Measurements from ENCODE around the gene NOXO1. TPM values are rescaled to one million over a fixed set of nuclear protein-coding genes. Genes with fewer than 3 reads are reported as not detected.

Gene NOXO1
- total and polyA plus RNA-seq, 10 of the 15 experiments (the other 5 are each of a cell fraction or from before 2014, with no cell fraction given) = 0.09 to 0.76 (median 0.26) TPM; not detected in 4

GRCh38 chr16:1976951-1977874 lies 4.1 kb downstream of the NOXO1 start (continued):
- TF ChIP-seq ELK1 (IDR thresholded peaks at IDR 0.05; ENCODE audit: low read depth, low read length) (no peak), TCF7 (IDR thresholded peaks at IDR 0.05; ENCODE audit: borderline replicate concordance) (no peak), ASH2L (IDR thresholded peaks at IDR 0.05; ENCODE audit: borderline replicate concordance, low read depth) (no peak), BMI1 (IDR thresholded peaks at IDR 0.05; ENCODE audit: borderline replicate concordance) (no peak), REST (IDR thresholded peaks at IDR 0.05; ENCODE audit: low read depth, low read length) (no peak), EGR1 (IDR thresholded peaks at IDR 0.05; ENCODE audit: borderline replicate concordance in 1 of 2, low read depth in 2 of 2, low read length in 2 of 2) (no peak), RB1 (IDR thresholded peaks at IDR 0.05; ENCODE audit: borderline replicate concordance) (no peak)
- TF ChIP-seq, protein P1, sequence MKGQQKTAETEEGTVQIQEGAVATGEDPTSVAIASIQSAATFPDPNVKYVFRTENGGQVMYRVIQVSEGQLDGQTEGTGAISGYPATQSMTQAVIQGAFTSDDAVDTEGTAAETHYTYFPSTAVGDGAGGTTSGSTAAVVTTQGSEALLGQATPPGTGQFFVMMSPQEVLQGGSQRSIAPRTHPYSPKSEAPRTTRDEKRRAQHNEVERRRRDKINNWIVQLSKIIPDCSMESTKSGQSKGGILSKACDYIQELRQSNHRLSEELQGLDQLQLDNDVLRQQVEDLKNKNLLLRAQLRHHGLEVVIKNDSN (IDR thresholded peaks at IDR 0.05; ENCODE audit: borderline replicate concordance, extremely low read length, insufficient read depth, low read depth, low read length) = no peak
- TF ChIP-seq, protein P2, sequence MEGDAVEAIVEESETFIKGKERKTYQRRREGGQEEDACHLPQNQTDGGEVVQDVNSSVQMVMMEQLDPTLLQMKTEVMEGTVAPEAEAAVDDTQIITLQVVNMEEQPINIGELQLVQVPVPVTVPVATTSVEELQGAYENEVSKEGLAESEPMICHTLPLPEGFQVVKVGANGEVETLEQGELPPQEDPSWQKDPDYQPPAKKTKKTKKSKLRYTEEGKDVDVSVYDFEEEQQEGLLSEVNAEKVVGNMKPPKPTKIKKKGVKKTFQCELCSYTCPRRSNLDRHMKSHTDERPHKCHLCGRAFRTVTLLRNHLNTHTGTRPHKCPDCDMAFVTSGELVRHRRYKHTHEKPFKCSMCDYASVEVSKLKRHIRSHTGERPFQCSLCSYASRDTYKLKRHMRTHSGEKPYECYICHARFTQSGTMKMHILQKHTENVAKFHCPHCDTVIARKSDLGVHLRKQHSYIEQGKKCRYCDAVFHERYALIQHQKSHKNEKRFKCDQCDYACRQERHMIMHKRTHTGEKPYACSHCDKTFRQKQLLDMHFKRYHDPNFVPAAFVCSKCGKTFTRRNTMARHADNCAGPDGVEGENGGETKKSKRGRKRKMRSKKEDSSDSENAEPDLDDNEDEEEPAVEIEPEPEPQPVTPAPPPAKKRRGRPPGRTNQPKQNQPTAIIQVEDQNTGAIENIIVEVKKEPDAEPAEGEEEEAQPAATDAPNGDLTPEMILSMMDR (IDR thresholded peaks at IDR 0.05 in 2 of 3, conservative IDR thresholded peaks at IDR 0.05 in 1 of 3; ENCODE audit: control insufficient read depth in 2 of 3, extremely low read depth in 1 of 3, insufficient read depth in 1 of 3, low read depth in 3 of 3, low read length in 3 of 3) = no peak

Data from GM12878 (cell line).